HepG2 (cell line): ENCODE measurements around the gene DIPK1A. TPM values are rescaled to one million over a fixed set of nuclear protein-coding genes. Genes with fewer than 3 reads are reported as not detected.

Experiments
- BCL6 ChIP-seq: IDR thresholded peaks from 2 replicates; pipeline ENCODE4 v1.6.1; 2016; ENCODE audit warnings: missing genetic modification reagents, missing compliant biosample characterization
- FOXJ3 ChIP-seq: sonication (generic); formaldehyde crosslinking; IDR thresholded peaks from 2 replicates; pipeline ENCODE4 v1.4.0; 2020; ENCODE audit warnings: missing genetic modification reagents, mild to moderate bottlenecking, borderline replicate concordance
- GFI1 ChIP-seq: sonication (generic); formaldehyde crosslinking; IDR thresholded peaks from 2 replicates; pipeline ENCODE4 v1.5.0; 2020; ENCODE audit warnings: missing genetic modification reagents, mild to moderate bottlenecking, borderline replicate concordance
- MXD4 ChIP-seq: IDR thresholded peaks from 2 replicates; pipeline ENCODE4 v1.6.1; 2016; ENCODE audit warnings: mild to moderate bottlenecking, missing biosample characterization, missing genetic modification reagents
- NCOA2 ChIP-seq: sonication (generic); formaldehyde crosslinking; IDR thresholded peaks from 2 replicates; pipeline ENCODE4 v1.8.0; 2022; ENCODE audit warnings: inconsistent platforms
- NCOA5 ChIP-seq: sonication (generic); formaldehyde crosslinking; IDR thresholded peaks from 2 replicates; pipeline ENCODE4 v1.4.0; 2020; ENCODE audit warnings: missing genetic modification reagents
- RFX3 ChIP-seq: IDR thresholded peaks from 2 replicates; pipeline ENCODE4 v1.6.1; 2016; ENCODE audit warnings: missing biosample characterization, missing genetic modification reagents
- RXRA ChIP-seq: sonication (generic); formaldehyde crosslinking; IDR thresholded peaks from 2 replicates; pipeline ENCODE4 v1.5.1; 2020; ENCODE audit warnings: missing genetic modification reagents
- SNAPC2 ChIP-seq: sonication (generic); formaldehyde crosslinking; IDR thresholded peaks from 2 replicates; pipeline ENCODE4 v1.8.1; 2022; ENCODE audit warnings: mild to moderate bottlenecking, missing genetic modification reagents
- ZNF513 ChIP-seq: sonication (generic); formaldehyde crosslinking; conservative IDR thresholded peaks from 2 replicates; pipeline ENCODE4 v1.5.0; 2020; ENCODE audit warnings: missing genetic modification reagents
- ZNF557 ChIP-seq: sonication (generic); formaldehyde crosslinking; IDR thresholded peaks from 2 replicates; pipeline ENCODE4 v1.4.0; 2020; ENCODE audit warnings: missing genetic modification reagents
- ZNF674 ChIP-seq: sonication (generic); formaldehyde crosslinking; IDR thresholded peaks from 2 replicates; pipeline ENCODE4 v1.5.0; 2020; ENCODE audit warnings: low read depth, mild to moderate bottlenecking, missing genetic modification reagents
- ZNF747 ChIP-seq: sonication (generic); formaldehyde crosslinking; IDR thresholded peaks from 2 replicates; pipeline ENCODE4 v1.8.1; 2023; ENCODE audit warnings: missing genetic modification reagents, mild to moderate bottlenecking, borderline replicate concordance
- polyA plus RNA-seq, 8 experiments: library from polyadenylated mRNA; depleted of rRNA in 3 of 8; stranded (reverse) in 7 of 8; unstranded in 1 of 8; fragments of >200 nt; fragmentation: Illumina TruSeq in 4 of 8; extraction: Trizol in 4 of 8; gene quantifications; 2 replicates each; pipeline versions ENCODE4 v1.2.1 to v1.2.3, GENCODE V29; 2011 to 2016; ENCODE audit warnings: low read depth in 4 of 8, missing spikeins in 1 of 8, mixed read lengths in 1 of 8; ENCODE audit not compliant: insufficient read depth in 1 of 8
- total RNA-seq, 5 experiments: library from RNA; depleted of rRNA; stranded (reverse); fragments of >200 nt; fragmentation: Illumina TruSeq; extraction: Trizol; gene quantifications; 2 replicates each; pipeline ENCODE4 v1.2.3, GENCODE V29; 2016; ENCODE audit warnings: low read depth in 1 of 5
- TF ChIP-seq, protein P1 (sequence below): sonication (generic); formaldehyde crosslinking; IDR thresholded peaks from 2 replicates; pipeline ENCODE4; 2020; ENCODE audit warnings: missing genetic modification reagents, mild to moderate bottlenecking, borderline replicate concordance
- TF ChIP-seq, protein P2 (sequence below): sonication (generic); formaldehyde crosslinking; IDR thresholded peaks from 2 replicates; pipeline ENCODE4 v1.8.1; 2022; ENCODE audit warnings: mild to moderate bottlenecking, missing genetic modification reagents
- TF ChIP-seq, protein P3 (sequence below): IDR thresholded peaks from 2 replicates; pipeline ENCODE4 v1.6.1; 2016; ENCODE audit warnings: missing compliant biosample characterization, missing genetic modification reagents, borderline replicate concordance
- TF ChIP-seq, protein P4 (sequence below): sonication (generic); formaldehyde crosslinking; IDR thresholded peaks from 2 replicates; pipeline ENCODE4 v1.4.0; 2020; ENCODE audit warnings: missing genetic modification reagents, borderline replicate concordance
- TF ChIP-seq, protein P5 (sequence below): sonication (generic); formaldehyde crosslinking; IDR thresholded peaks from 2 replicates; pipeline ENCODE4 v1.8.0; 2022; ENCODE audit warnings: mild to moderate bottlenecking, missing genetic modification reagents, moderate library complexity
- TF ChIP-seq, protein P6 (sequence below): sonication (generic); formaldehyde crosslinking; IDR thresholded peaks from 2 replicates; pipeline ENCODE4 v1.5.1; 2020; ENCODE audit warnings: missing genetic modification reagents, mild to moderate bottlenecking, borderline replicate concordance

DIPK1A gene
- total and polyA plus RNA-seq, 2 of the 13 experiments (the other 11 are each of a cell fraction or from before 2014, with no cell fraction given) = 8.4 TPM

DNA sequence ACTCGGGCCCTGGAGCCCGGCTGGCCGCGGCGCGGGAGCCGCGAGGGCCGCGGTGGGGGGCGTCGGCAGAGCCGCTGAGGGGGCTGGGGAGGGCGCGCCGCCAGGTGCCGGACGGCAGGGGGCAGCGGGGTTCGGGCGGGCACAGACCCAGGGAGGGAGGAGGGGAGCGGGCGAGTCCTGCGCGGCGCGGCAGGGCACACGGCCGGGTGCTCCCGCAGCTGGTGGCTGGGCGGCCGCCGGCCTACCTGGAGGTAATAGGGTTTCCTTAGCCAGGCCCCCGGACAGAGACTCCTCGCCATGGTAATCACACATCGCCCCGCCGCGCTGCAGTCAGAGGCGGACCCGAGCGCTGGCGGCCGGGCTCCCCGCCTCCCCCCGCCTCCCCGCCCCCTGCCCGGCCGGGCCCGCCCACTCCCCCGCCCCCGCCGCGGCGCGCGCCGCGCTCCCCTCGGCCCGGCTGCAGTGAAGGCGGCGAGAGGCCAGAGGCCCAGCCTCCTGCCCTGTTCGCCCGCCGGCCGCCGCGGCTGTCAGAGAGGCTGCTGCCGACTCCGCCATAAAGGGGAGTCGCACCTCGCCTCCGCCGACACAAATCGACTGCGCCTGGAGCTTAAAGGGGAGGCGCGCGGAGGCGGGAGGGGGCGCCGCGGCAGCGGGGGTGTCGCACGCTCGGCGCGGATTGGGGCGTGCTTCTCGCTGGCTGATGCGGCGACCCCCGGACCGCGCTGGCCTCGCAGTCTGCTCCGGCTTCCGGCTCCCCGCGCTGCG is at the start of gene DIPK1A (continued):
- TF ChIP-seq, protein P1, sequence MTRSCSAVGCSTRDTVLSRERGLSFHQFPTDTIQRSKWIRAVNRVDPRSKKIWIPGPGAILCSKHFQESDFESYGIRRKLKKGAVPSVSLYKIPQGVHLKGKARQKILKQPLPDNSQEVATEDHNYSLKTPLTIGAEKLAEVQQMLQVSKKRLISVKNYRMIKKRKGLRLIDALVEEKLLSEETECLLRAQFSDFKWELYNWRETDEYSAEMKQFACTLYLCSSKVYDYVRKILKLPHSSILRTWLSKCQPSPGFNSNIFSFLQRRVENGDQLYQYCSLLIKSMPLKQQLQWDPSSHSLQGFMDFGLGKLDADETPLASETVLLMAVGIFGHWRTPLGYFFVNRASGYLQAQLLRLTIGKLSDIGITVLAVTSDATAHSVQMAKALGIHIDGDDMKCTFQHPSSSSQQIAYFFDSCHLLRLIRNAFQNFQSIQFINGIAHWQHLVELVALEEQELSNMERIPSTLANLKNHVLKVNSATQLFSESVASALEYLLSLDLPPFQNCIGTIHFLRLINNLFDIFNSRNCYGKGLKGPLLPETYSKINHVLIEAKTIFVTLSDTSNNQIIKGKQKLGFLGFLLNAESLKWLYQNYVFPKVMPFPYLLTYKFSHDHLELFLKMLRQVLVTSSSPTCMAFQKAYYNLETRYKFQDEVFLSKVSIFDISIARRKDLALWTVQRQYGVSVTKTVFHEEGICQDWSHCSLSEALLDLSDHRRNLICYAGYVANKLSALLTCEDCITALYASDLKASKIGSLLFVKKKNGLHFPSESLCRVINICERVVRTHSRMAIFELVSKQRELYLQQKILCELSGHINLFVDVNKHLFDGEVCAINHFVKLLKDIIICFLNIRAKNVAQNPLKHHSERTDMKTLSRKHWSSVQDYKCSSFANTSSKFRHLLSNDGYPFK (CRISPR knock-in tag) = no peak
- TF ChIP-seq, protein P2, sequence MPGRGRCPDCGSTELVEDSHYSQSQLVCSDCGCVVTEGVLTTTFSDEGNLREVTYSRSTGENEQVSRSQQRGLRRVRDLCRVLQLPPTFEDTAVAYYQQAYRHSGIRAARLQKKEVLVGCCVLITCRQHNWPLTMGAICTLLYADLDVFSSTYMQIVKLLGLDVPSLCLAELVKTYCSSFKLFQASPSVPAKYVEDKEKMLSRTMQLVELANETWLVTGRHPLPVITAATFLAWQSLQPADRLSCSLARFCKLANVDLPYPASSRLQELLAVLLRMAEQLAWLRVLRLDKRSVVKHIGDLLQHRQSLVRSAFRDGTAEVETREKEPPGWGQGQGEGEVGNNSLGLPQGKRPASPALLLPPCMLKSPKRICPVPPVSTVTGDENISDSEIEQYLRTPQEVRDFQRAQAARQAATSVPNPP = peak; percentile 68; the same call in 1 of the 2 replicates
- no peak for TF ChIP-seq ZNF513 (CRISPR knock-in tag)
- TF ChIP-seq ZNF674 = no peak
- TF ChIP-seq, protein P3, sequence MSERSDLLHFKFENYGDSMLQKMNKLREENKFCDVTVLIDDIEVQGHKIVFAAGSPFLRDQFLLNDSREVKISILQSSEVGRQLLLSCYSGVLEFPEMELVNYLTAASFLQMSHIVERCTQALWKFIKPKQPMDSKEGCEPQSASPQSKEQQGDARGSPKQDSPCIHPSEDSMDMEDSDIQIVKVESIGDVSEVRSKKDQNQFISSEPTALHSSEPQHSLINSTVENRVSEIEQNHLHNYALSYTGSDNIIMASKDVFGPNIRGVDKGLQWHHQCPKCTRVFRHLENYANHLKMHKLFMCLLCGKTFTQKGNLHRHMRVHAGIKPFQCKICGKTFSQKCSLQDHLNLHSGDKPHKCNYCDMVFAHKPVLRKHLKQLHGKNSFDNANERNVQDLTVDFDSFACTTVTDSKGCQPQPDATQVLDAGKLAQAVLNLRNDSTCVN (CRISPR knock-in tag) = no peak
- TF ChIP-seq, protein P4, sequence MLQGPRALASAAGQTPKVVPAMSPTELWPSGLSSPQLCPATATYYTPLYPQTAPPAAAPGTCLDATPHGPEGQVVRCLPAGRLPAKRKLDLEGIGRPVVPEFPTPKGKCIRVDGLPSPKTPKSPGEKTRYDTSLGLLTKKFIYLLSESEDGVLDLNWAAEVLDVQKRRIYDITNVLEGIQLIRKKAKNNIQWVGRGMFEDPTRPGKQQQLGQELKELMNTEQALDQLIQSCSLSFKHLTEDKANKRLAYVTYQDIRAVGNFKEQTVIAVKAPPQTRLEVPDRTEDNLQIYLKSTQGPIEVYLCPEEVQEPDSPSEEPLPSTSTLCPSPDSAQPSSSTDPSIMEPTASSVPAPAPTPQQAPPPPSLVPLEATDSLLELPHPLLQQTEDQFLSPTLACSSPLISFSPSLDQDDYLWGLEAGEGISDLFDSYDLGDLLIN (CRISPR knock-in tag) = no peak
- TF ChIP-seq SNAPC2 (CRISPR knock-in tag) = 0 out of 2 replicates have a peak, but pooled peaks have one; percentile 35
- TF ChIP-seq NCOA2 = no peak
- TF ChIP-seq ZNF557 (CRISPR knock-in tag) = no peak
- TF ChIP-seq, protein P5, sequence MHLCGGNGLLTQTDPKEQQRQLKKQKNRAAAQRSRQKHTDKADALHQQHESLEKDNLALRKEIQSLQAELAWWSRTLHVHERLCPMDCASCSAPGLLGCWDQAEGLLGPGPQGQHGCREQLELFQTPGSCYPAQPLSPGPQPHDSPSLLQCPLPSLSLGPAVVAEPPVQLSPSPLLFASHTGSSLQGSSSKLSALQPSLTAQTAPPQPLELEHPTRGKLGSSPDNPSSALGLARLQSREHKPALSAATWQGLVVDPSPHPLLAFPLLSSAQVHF (CRISPR knock-in tag) = no peak; the same call in 1 of the 2 replicates
- TF ChIP-seq NCOA5 (CRISPR knock-in tag) = no peak
- peak; percentile 20; the same call in 1 of the 2 replicates for TF ChIP-seq GFI1 (CRISPR knock-in tag)
- TF ChIP-seq RXRA (CRISPR knock-in tag) = peak; percentile 42; the same call in 1 of the 2 replicates
- peak; percentile 18; the same call in 1 of the 2 replicates for TF ChIP-seq BCL6 (CRISPR knock-in tag)
- no peak for TF ChIP-seq FOXJ3
- TF ChIP-seq, protein P6, sequence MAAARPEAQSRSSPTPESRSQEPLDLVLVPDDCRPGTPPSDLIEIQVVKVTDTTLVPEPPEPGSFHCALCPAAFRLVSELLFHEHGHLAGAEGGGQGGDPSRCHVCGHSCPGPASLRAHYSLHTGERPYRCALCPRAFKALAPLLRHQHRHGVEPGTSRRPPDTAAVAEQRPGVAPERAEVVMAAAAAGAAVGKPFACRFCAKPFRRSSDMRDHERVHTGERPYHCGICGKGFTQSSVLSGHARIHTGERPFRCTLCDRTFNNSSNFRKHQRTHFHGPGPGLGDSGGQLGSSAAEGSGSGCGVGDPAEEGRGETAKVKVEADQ (CRISPR knock-in tag) = no peak
- no peak for TF ChIP-seq RFX3 (CRISPR knock-in tag)
- 0 out of 2 replicates have a peak, but pooled peaks have one; percentile 36 for TF ChIP-seq ZNF747 (CRISPR knock-in tag)
- 0 out of 2 replicates have a peak, but pooled peaks have one; percentile 32 for TF ChIP-seq MXD4 (CRISPR knock-in tag)
